Parathyroid adenoma (tissue), 2 donors: ENCODE results near the gene NDUFV2.

Experiments used
- H2AFZ ChIP-seq: fragments of 300-600 bp; sonication (generic); one replicate; pipeline ENCODE4 v1.7.0; 2017; ENCODE audit warnings: antibody characterized with exemption, mild to moderate bottlenecking
- H3K27ac ChIP-seq: fragments of 300-600 bp; sonication (generic); one replicate; pipeline ENCODE4 v1.7.0; 2017
- H3K27me3 ChIP-seq: fragments of 300-600 bp; sonication (generic); one replicate; pipeline ENCODE4 v1.7.0; 2017; ENCODE audit warnings: low read length; ENCODE audit not compliant: control insufficient read depth, insufficient read depth
- H3K36me3 ChIP-seq: fragments of 300-600 bp; sonication (generic); one replicate; pipeline ENCODE4 v1.7.0; 2017; ENCODE audit warnings: low read length; ENCODE audit not compliant: control insufficient read depth, insufficient read depth
- H3K4me1 ChIP-seq: fragments of 300-600 bp; sonication (generic); one replicate; pipeline ENCODE4 v1.7.0; 2017; ENCODE audit warnings: control low read depth
- H3K4me2 ChIP-seq: fragments of 300-600 bp; sonication (generic); one replicate; pipeline ENCODE4 v1.7.0; 2017; ENCODE audit warnings: low read length
- H3K4me3 ChIP-seq: fragments of 300-600 bp; sonication (generic); one replicate; pipeline ENCODE4 v1.7.0; 2017; ENCODE audit warnings: low read depth, low read length
- H3K79me2 ChIP-seq: fragments of 300-600 bp; sonication (generic); one replicate; pipeline ENCODE4 v1.7.0; 2017; ENCODE audit warnings: control low read depth
- H3K9ac ChIP-seq: fragments of 300-600 bp; sonication (generic); one replicate; pipeline ENCODE4 v1.7.0; 2017; ENCODE audit warnings: mild to moderate bottlenecking
- H3K9me3 ChIP-seq: fragments of 300-600 bp; sonication (generic); one replicate; pipeline ENCODE4 v1.7.0; 2017; ENCODE audit warnings: low read length; ENCODE audit not compliant: control insufficient read depth
- CTCF ChIP-seq: fragments of 300-600 bp; sonication (generic); IDR thresholded peaks from one replicate; pipeline ENCODE4 v1.7.0; 2017; ENCODE audit warnings: antibody characterized with exemption, mild to moderate bottlenecking
- donor health status: primary hyperparathyroidism.

NDUFV2 gene

GRCh38 chr18:9096007-9096371, 6.5 kb upstream of the NDUFV2 start:
- H3K4me2 ChIP-seq, result no peak overlapping the region
- no peak overlapping the region for H3K27ac ChIP-seq
- no peaks in the 10 kb centered on the region for H3K4me1 ChIP-seq
- H3K9me3 ChIP-seq, result no peaks in the 10 kb centered on the region
- H2AFZ ChIP-seq, result no peak overlapping the region
- no peak overlapping the region for H3K4me3 ChIP-seq
- no peak for TF ChIP-seq CTCF
- H3K9ac ChIP-seq, result no peak overlapping the region
- no peaks in the 10 kb centered on the region for H3K79me2 ChIP-seq
- no peaks in the 10 kb centered on the region for H3K27me3 ChIP-seq
- H3K36me3 ChIP-seq, result no peaks in the 10 kb centered on the region

GRCh38 chr18:9096685-9097084, 5.8 kb upstream of the NDUFV2 start:
- Histone ChIP-seq H2AFZ (no peak overlapping the region), H3K36me3 (no peaks in the 10 kb centered on the region), H3K27me3 (no peaks in the 10 kb centered on the region), H3K27ac (no peak overlapping the region), H3K4me2 (no peak overlapping the region), H3K9ac (no peak overlapping the region), H3K4me3 (no peak overlapping the region), H3K79me2 (no peaks in the 10 kb centered on the region), H3K4me1 (no peaks in the 10 kb centered on the region), H3K9me3 (no peaks in the 10 kb centered on the region)
- no peak for TF ChIP-seq CTCF

GRCh38 chr18:9097349-9097748, 5.2 kb upstream of the NDUFV2 start:
- Histone ChIP-seq H2AFZ (no peak overlapping the region), H3K27ac (no peak overlapping the region), H3K9ac (no peak overlapping the region), H3K36me3 (no peaks in the 10 kb centered on the region), H3K4me3 (no peak overlapping the region), H3K4me2 (no peak overlapping the region), H3K27me3 (no peaks in the 10 kb centered on the region), H3K9me3 (no peaks in the 10 kb centered on the region), H3K4me1 (no peaks in the 10 kb centered on the region), H3K79me2 (no peaks in the 10 kb centered on the region)
- TF ChIP-seq CTCF, result no peak

GRCh38 chr18:9100796-9101195, 1.7 kb upstream of the NDUFV2 start:
- H3K27me3 ChIP-seq, result no peaks in the 10 kb centered on the region
- no peak overlapping the region for H3K4me3 ChIP-seq
- no peaks in the 10 kb centered on the region for H3K36me3 ChIP-seq
- H3K4me1 ChIP-seq, result peaks cover 22% of the 10 kb centered on the region
- H3K79me2 ChIP-seq, result peaks cover 13% of the 10 kb centered on the region
- H3K9ac ChIP-seq, result no peak overlapping the region
- H2AFZ ChIP-seq, result no peak overlapping the region
- no peaks in the 10 kb centered on the region for H3K9me3 ChIP-seq
- H3K27ac ChIP-seq, result no peak overlapping the region
- no peak for TF ChIP-seq CTCF
- no peak overlapping the region for H3K4me2 ChIP-seq

- Histone ChIP-seq H3K79me2 (peaks cover 25% of the 10 kb centered on the region), H3K27ac (peak overlapping the region; percentile 90), H2AFZ (peak overlapping the region; percentile 89), H3K4me1 (peaks cover 26% of the 10 kb centered on the region), H3K9ac (no peak overlapping the region), H3K36me3 (no peaks in the 10 kb centered on the region), H3K9me3 (no peaks in the 10 kb centered on the region), H3K4me2 (peak overlapping the region; percentile 80), H3K27me3 (no peaks in the 10 kb centered on the region), H3K4me3 (peak overlapping the region; percentile 93)
- TF ChIP-seq CTCF, result no peak
Measured at GRCh38 chr18:9101730-9102507, 580 bp upstream of the NDUFV2 start.
